ENCODE measurements around the gene ZNRF3. TPM values are rescaled to one million over a fixed set of nuclear protein-coding genes. Genes with fewer than 3 reads are reported as not detected.

Gene ZNRF3
- polyA plus RNA-seq, 1 donor from 2014 or later: 2.9 TPM

DNA sequence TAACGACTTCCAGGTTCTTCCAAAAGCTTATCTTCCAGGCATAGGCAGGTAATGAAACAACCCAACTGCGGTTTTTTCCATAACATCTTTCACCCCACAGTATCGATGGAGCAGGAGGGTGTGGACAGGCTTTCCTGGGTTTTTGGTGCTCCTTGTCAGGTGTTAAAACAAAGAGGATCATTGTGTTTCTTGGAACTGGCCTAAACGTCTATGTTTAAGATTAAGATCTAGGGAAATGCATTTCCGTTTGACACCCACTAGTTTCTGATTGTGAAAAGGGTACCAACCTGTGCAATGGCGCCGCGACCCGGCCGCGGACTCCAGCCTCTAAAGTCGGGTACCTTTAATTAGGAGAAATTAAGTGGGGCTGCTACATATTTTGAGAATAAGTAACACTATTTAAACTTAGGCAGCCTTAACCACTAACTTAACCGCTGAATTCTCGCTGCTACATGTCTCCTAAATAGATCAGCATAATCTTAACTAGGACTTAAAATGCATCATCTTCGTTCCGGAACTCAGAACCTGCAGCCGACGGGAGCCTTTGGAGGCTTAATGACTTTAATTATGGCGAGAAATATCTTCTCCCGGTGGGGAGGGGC, 146.7 kb downstream of the ZNRF3 start (continued):
- no peak for TF ChIP-seq POLR2AphosphoS5 (IDR thresholded peaks at IDR 0.05)

DNA sequence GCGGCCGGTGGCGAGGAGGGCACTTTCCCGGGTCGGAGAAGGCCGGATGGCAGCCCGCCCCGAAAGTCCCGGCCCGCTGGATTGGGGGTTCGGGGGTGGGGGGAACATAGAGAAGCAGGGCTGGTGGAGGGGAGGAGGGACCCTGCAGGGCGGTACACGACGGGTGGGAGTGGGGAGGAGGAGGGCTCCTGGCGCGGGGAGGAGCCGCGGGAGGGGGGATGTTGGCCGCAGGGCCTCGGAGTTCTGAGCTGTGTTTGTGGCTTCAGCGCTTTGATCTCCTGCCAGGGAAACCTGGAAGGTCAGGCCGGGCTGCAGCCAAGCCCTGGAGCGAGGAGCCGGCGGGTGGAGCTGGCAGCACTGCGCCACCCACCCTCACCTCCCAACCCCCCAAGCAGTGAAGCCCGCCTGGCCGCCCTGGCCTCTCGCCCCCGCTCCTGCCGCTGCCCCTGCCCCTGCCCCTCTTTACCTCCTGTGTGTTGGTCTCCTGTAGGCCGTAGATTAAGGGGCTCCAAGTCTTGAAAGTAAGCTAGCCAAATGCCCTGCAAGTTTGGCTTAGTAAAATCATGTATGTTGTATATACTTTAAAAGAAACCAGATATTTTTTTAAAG, 147.3 kb downstream of the ZNRF3 start:
- H3K27ac ChIP-seq (ENCODE audit: low read length): no peak overlapping the region
- no peak overlapping the region for H2AFZ ChIP-seq (ENCODE audit: low read depth, low read length)

DNA sequence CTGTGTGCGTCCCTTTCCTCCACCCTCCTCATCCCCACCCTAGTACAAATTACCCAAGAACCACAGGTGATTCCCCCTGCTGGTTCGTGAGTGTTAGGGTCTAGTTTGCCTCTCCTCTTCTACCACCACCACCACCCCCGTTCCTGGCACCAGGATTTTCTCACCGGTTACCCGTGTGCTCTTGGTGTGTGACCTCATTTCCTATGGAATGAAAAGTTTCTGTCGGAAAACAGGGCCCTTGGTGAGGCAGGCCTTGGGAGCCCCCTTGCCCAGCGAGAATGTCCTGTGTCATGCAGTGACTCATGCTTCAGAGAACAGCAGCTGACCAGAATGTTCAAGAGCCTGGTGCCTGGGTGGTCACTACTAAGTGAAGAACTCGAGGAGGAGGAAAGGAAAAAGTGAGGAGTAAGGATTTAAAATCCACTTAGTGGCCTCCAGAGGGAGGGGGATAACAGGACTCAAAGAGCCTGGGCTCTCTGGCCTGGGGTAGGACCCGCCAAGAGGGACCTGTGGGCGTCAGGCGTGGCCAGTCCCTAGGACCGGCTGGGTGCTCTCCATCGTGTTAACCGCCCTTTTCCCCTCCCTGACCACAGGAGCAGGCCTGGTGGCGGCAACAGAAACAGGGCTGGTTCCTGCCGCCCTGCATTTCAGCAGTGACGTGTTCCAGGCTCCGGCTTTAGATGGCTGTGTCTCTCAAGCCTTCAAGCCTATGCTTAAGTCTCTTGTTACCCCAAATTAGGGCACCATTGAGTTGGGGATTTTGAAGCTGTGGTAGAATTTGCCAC, 148.0 kb downstream of the ZNRF3 start:
- H3K27me3 ChIP-seq (ENCODE audit: insufficient read depth, low read depth, low read length): peaks cover 13% of the 10 kb centered on the region
- H2AFZ ChIP-seq (ENCODE audit: low read depth, low read length): no peak overlapping the region
- no peak overlapping the region for H3K4me3 ChIP-seq (ENCODE audit: low read length)
- no peak overlapping the region for H3K27ac ChIP-seq (ENCODE audit: low read length)
- no peaks in the 10 kb centered on the region for H3K36me3 ChIP-seq (ENCODE audit: insufficient read depth, low read length)
- no peaks in the 10 kb centered on the region for H3K9me3 ChIP-seq (ENCODE audit: low read length)
- no peaks in the 10 kb centered on the region for H4K20me1 ChIP-seq (ENCODE audit: insufficient read depth)
- H3K9ac ChIP-seq (ENCODE audit: low read length): no peak overlapping the region
- no peak overlapping the region for H3K4me2 ChIP-seq (ENCODE audit: low read length)
- no peaks in the 10 kb centered on the region for H3K9me2 ChIP-seq (ENCODE audit: insufficient read depth, low read length)
- no peaks in the 10 kb centered on the region for H3F3A ChIP-seq (ENCODE audit: insufficient read depth, low read length, poor library complexity, severe bottlenecking)
- no peaks in the 10 kb centered on the region for H3K79me2 ChIP-seq (replicated peaks; ENCODE audit: insufficient read depth, low read length)
- TF ChIP-seq TAF1 (IDR thresholded peaks at IDR 0.05; ENCODE audit: low read depth) (no peak), SMC3 (conservative IDR thresholded peaks at IDR 0.05; ENCODE audit: poor library complexity) (no peak), POLR2AphosphoS5 (IDR thresholded peaks at IDR 0.05) (no peak), EZH2 (IDR thresholded peaks at IDR 0.05; ENCODE audit: borderline replicate concordance, insufficient read depth, low read length, poor library complexity, severe bottlenecking) (no peak), RAD21 (conservative IDR thresholded peaks at IDR 0.05) (no peak), MXI1 (conservative IDR thresholded peaks at IDR 0.05; ENCODE audit: poor library complexity, severe bottlenecking) (no peak), EP300 (conservative IDR thresholded peaks at IDR 0.05; ENCODE audit: poor library complexity, severe bottlenecking) (no peak)
- TF ChIP-seq, protein P1, sequence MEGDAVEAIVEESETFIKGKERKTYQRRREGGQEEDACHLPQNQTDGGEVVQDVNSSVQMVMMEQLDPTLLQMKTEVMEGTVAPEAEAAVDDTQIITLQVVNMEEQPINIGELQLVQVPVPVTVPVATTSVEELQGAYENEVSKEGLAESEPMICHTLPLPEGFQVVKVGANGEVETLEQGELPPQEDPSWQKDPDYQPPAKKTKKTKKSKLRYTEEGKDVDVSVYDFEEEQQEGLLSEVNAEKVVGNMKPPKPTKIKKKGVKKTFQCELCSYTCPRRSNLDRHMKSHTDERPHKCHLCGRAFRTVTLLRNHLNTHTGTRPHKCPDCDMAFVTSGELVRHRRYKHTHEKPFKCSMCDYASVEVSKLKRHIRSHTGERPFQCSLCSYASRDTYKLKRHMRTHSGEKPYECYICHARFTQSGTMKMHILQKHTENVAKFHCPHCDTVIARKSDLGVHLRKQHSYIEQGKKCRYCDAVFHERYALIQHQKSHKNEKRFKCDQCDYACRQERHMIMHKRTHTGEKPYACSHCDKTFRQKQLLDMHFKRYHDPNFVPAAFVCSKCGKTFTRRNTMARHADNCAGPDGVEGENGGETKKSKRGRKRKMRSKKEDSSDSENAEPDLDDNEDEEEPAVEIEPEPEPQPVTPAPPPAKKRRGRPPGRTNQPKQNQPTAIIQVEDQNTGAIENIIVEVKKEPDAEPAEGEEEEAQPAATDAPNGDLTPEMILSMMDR (IDR thresholded peaks at IDR 0.05; ENCODE audit: poor library complexity, severe bottlenecking): no peak

More for the DNA sequence above, 147.3 kb downstream of the ZNRF3 start:
- Histone ChIP-seq H3K9ac (ENCODE audit: low read length) (no peak overlapping the region), H3K4me2 (ENCODE audit: low read length) (no peak overlapping the region), H3K9me3 (ENCODE audit: low read length) (no peaks in the 10 kb centered on the region), H3F3A (ENCODE audit: insufficient read depth, low read length, poor library complexity, severe bottlenecking) (no peaks in the 10 kb centered on the region), H3K4me3 (ENCODE audit: low read length) (peak overlapping the region; percentile 48), H3K79me2 (replicated peaks; ENCODE audit: insufficient read depth, low read length) (no peaks in the 10 kb centered on the region), H3K27me3 (ENCODE audit: insufficient read depth, low read depth, low read length) (peaks cover 13% of the 10 kb centered on the region), H3K9me2 (ENCODE audit: insufficient read depth, low read length) (no peaks in the 10 kb centered on the region), H3K36me3 (ENCODE audit: insufficient read depth, low read length) (no peaks in the 10 kb centered on the region), H4K20me1 (ENCODE audit: insufficient read depth) (no peaks in the 10 kb centered on the region)
- TF ChIP-seq SMC3 (conservative IDR thresholded peaks at IDR 0.05; ENCODE audit: poor library complexity): no peak
- no peak for TF ChIP-seq EP300 (conservative IDR thresholded peaks at IDR 0.05; ENCODE audit: poor library complexity, severe bottlenecking)
- no peak for TF ChIP-seq TAF1 (IDR thresholded peaks at IDR 0.05; ENCODE audit: low read depth)
- no peak for TF ChIP-seq POLR2AphosphoS5 (IDR thresholded peaks at IDR 0.05)
- TF ChIP-seq, protein P2, sequence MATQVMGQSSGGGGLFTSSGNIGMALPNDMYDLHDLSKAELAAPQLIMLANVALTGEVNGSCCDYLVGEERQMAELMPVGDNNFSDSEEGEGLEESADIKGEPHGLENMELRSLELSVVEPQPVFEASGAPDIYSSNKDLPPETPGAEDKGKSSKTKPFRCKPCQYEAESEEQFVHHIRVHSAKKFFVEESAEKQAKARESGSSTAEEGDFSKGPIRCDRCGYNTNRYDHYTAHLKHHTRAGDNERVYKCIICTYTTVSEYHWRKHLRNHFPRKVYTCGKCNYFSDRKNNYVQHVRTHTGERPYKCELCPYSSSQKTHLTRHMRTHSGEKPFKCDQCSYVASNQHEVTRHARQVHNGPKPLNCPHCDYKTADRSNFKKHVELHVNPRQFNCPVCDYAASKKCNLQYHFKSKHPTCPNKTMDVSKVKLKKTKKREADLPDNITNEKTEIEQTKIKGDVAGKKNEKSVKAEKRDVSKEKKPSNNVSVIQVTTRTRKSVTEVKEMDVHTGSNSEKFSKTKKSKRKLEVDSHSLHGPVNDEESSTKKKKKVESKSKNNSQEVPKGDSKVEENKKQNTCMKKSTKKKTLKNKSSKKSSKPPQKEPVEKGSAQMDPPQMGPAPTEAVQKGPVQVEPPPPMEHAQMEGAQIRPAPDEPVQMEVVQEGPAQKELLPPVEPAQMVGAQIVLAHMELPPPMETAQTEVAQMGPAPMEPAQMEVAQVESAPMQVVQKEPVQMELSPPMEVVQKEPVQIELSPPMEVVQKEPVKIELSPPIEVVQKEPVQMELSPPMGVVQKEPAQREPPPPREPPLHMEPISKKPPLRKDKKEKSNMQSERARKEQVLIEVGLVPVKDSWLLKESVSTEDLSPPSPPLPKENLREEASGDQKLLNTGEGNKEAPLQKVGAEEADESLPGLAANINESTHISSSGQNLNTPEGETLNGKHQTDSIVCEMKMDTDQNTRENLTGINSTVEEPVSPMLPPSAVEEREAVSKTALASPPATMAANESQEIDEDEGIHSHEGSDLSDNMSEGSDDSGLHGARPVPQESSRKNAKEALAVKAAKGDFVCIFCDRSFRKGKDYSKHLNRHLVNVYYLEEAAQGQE (IDR thresholded peaks at IDR 0.05; ENCODE audit: borderline replicate concordance): no peak
- no peak for TF ChIP-seq MXI1 (conservative IDR thresholded peaks at IDR 0.05; ENCODE audit: poor library complexity, severe bottlenecking)
- TF ChIP-seq, protein P1 (IDR thresholded peaks at IDR 0.05; ENCODE audit: poor library complexity, severe bottlenecking): no peak
- TF ChIP-seq RAD21 (conservative IDR thresholded peaks at IDR 0.05): no peak
- TF ChIP-seq EZH2 (IDR thresholded peaks at IDR 0.05; ENCODE audit: borderline replicate concordance, insufficient read depth, low read length, poor library complexity, severe bottlenecking): no peak
